CD14-positive monocyte (primary cell): ENCODE results near the gene SPI1. TPM values are rescaled to one million over a fixed set of nuclear protein-coding genes. Genes with fewer than 3 reads are reported as not detected.

Experiments used
- DNase-seq, 3 donors: peaks; one replicate each; pipeline ENCODE4 v3.0.0-alpha.2; 2011 to 2022
- H2AFZ ChIP-seq: 2 replicates; pipeline ENCODE4 v1.6.0; 2012; ENCODE audit warnings: mild to moderate bottlenecking, low read depth, low read length, inconsistent platforms; ENCODE audit not compliant: insufficient read depth, poor library complexity, severe bottlenecking
- H3K27ac ChIP-seq, 2 donors: 1 replicate in 1 of 2; 2 replicates in 1 of 2; pipeline ENCODE4 v1.5.1; 2012 to 2013; ENCODE audit warnings: low read length in 2 of 2, control low read depth in 1 of 2, inconsistent platforms in 1 of 2, low read depth in 1 of 2, mild to moderate bottlenecking in 1 of 2
- H3K27me3 ChIP-seq, 2 donors: one replicate each; pipeline versions ENCODE4 v1.6.0 to v1.6.1; 2011 to 2013; ENCODE audit warnings: low read length in 2 of 2; ENCODE audit not compliant: control insufficient read depth in 2 of 2, insufficient read depth in 2 of 2
- H3K36me3 ChIP-seq, 2 donors: replicated peaks in 1 of 2; 1 replicate in 1 of 2; 2 replicates in 1 of 2; pipeline versions ENCODE4 v1.5.1 to v1.6.1; 2012 to 2013; ENCODE audit warnings: low read length in 2 of 2, control low read depth in 1 of 2, inconsistent platforms in 1 of 2, mild to moderate bottlenecking in 1 of 2; ENCODE audit not compliant: insufficient read depth in 2 of 2, control insufficient read depth in 1 of 2
- H3K4me1 ChIP-seq, 2 donors: 1 replicate in 1 of 2; 2 replicates in 1 of 2; pipeline versions ENCODE4 v1.5.1 to v1.6.1; 2012 to 2013; ENCODE audit warnings: low read length in 2 of 2, control low read depth in 1 of 2, inconsistent platforms in 1 of 2, mild to moderate bottlenecking in 1 of 2, moderate library complexity in 1 of 2; ENCODE audit not compliant: insufficient read depth in 2 of 2, control insufficient read depth in 1 of 2
- H3K4me2 ChIP-seq: replicated peaks from 2 replicates; pipeline ENCODE3; 2012; ENCODE audit warnings: low read length, moderate library complexity, mild to moderate bottlenecking; ENCODE audit not compliant: poor library complexity, severe bottlenecking; ENCODE audit errors: extremely low read depth
- H3K4me3 ChIP-seq, 3 experiments: fragments of 200-600 bp in 1 of 3; sonication (generic) in 1 of 3; replicated peaks in 1 of 3; 1 replicate in 2 of 3; 2 replicates in 1 of 3; pipeline ENCODE4 v1.5.1; 2011 to 2013; ENCODE audit warnings: low read length in 3 of 3, mild to moderate bottlenecking in 3 of 3, control low read depth in 2 of 3, low read depth in 2 of 3, inconsistent platforms in 1 of 3, moderate library complexity in 1 of 3
- H3K79me2 ChIP-seq: 2 replicates; pipeline ENCODE4 v1.6.0; 2012; ENCODE audit warnings: mild to moderate bottlenecking, control low read depth, inconsistent platforms, low read length, moderate library complexity; ENCODE audit not compliant: insufficient read depth
- H3K9ac ChIP-seq: 2 replicates; pipeline ENCODE4 v1.6.0; 2017; ENCODE audit warnings: low read length, mild to moderate bottlenecking; ENCODE audit not compliant: insufficient read depth, poor library complexity, severe bottlenecking
- H3K9me3 ChIP-seq, 2 donors: replicated peaks in 1 of 2; 1 replicate in 1 of 2; 2 replicates in 1 of 2; pipeline versions ENCODE4 v1.5.1 to v1.6.1; 2012 to 2013; ENCODE audit warnings: low read length in 2 of 2, control low read depth in 1 of 2; ENCODE audit not compliant: control insufficient read depth in 1 of 2, insufficient read depth in 1 of 2
- H4K20me1 ChIP-seq: 2 replicates; pipeline ENCODE4 v1.6.0; 2012; ENCODE audit warnings: mild to moderate bottlenecking, low read length, control low read depth, moderate library complexity; ENCODE audit not compliant: insufficient read depth
- H3K27ac Mint-ChIP-seq, 7 donors: one replicate each; pipeline ENCODE4 v1.8.0; 2020; ENCODE audit warnings: mild to moderate bottlenecking in 7 of 7, mixed read lengths in 7 of 7, moderate library complexity in 6 of 7, inconsistent platforms in 2 of 7
- H3K27me3 Mint-ChIP-seq, 3 donors: one replicate each; pipeline ENCODE4 v1.8.0; 2021 to 2022; ENCODE audit warnings: low read depth in 3 of 3, mild to moderate bottlenecking in 3 of 3, mixed read lengths in 3 of 3, moderate library complexity in 3 of 3, inconsistent platforms in 1 of 3
- H3K36me3 Mint-ChIP-seq, 2 donors: one replicate each; pipeline ENCODE4 v1.8.0; 2020; ENCODE audit warnings: mixed read lengths in 2 of 2, inconsistent platforms in 1 of 2, mild to moderate bottlenecking in 1 of 2
- H3K4me1 Mint-ChIP-seq: one replicate; pipeline ENCODE4 v1.8.0; 2020; ENCODE audit warnings: mild to moderate bottlenecking, mixed read lengths
- H3K4me3 Mint-ChIP-seq, 2 donors: one replicate each; pipeline ENCODE4 v1.8.0; 2020; ENCODE audit warnings: mild to moderate bottlenecking in 2 of 2, mixed read lengths in 2 of 2, moderate library complexity in 1 of 2
- H3K9me3 Mint-ChIP-seq, 7 donors: one replicate each; pipeline ENCODE4 v1.8.0; 2020 to 2022; ENCODE audit warnings: mixed read lengths in 7 of 7, mild to moderate bottlenecking in 6 of 7, moderate library complexity in 6 of 7, inconsistent platforms in 2 of 7
- WGBS: methylation state at CpG from one replicate; pipeline ENCODE4 v1.1.5; 2013; ENCODE audit warnings: missing lambda C conversion rate; ENCODE audit not compliant: insufficient coverage; 5-methylcytosine and 5-hydroxymethylcytosine counted together
- intact Hi-C, 2 donors: fragments of 100-400 bp; cut with micrococcal nuclease; formaldehyde crosslinking; loops; one replicate each; pipeline versions ENCODE4 v1.15.0 to v1.15.1; 2023
- polyA plus RNA-seq, 3 donors: library from polyadenylated mRNA; depleted of rRNA in 1 of 3; unstranded in 2 of 3; stranded (reverse) in 1 of 3; fragments of 300-500 nt in 2 of 3; fragments of >200 nt in 1 of 3; fragmentation: Illumina TruSeq in 2 of 3; gene quantifications; 1 replicate in 2 of 3; 2 replicates in 1 of 3; pipeline ENCODE4 v1.2.3, GENCODE V29; 2012 to 2021
- TF ChIP-seq, protein P1 (sequence below): fragments of 200-600 bp; IDR thresholded peaks from one replicate; pipeline ENCODE4 v1.8.0; 2022; ENCODE audit warnings: antibody characterized with exemption, mild to moderate bottlenecking

Gene SPI1
- polyA plus RNA-seq, 3 donors, result 156 to 914 (median 223) TPM

GRCh38 chr11:47338396-47339241 lies 39.7 kb downstream of the SPI1 start:
- peaks cover 0 to 2% (median 0%) of the 10 kb centered on the region in 3 donors for H3K27me3 Mint-ChIP-seq
- H3K36me3 Mint-ChIP-seq, result peaks cover 41 to 55% of the 10 kb centered on the region in 2 donors
- no peak overlapping the region for H3K27ac Mint-ChIP-seq
- no peaks in the 10 kb centered on the region for H3K4me1 ChIP-seq
- no peak for DNase-seq
- no peak overlapping the region for H2AFZ ChIP-seq
- no peak overlapping the region for H3K4me2 ChIP-seq
- H3K79me2 ChIP-seq, result no peaks in the 10 kb centered on the region
- H3K36me3 ChIP-seq, result peaks cover 17 to 76% of the 10 kb centered on the region in 2 donors
- WGBS, result over 99% methylated on average over 24 of the region's 27 CpGs
- no peaks in the 10 kb centered on the region for H3K27me3 ChIP-seq
- no peak overlapping the region for H3K4me3 Mint-ChIP-seq
- no peak overlapping the region for H3K9ac ChIP-seq
- no peaks in the 10 kb centered on the region for H3K4me1 Mint-ChIP-seq
- no peak overlapping the region for H3K4me3 ChIP-seq
- peaks cover 0 to 3% (median 0%) of the 10 kb centered on the region in 7 donors for H3K9me3 Mint-ChIP-seq
- no peaks in the 10 kb centered on the region for H4K20me1 ChIP-seq
- H3K27ac ChIP-seq, result no peak overlapping the region
- intact Hi-C loops, result no loop called here
- no peaks in the 10 kb centered on the region for H3K9me3 ChIP-seq
- TF ChIP-seq, protein P1, sequence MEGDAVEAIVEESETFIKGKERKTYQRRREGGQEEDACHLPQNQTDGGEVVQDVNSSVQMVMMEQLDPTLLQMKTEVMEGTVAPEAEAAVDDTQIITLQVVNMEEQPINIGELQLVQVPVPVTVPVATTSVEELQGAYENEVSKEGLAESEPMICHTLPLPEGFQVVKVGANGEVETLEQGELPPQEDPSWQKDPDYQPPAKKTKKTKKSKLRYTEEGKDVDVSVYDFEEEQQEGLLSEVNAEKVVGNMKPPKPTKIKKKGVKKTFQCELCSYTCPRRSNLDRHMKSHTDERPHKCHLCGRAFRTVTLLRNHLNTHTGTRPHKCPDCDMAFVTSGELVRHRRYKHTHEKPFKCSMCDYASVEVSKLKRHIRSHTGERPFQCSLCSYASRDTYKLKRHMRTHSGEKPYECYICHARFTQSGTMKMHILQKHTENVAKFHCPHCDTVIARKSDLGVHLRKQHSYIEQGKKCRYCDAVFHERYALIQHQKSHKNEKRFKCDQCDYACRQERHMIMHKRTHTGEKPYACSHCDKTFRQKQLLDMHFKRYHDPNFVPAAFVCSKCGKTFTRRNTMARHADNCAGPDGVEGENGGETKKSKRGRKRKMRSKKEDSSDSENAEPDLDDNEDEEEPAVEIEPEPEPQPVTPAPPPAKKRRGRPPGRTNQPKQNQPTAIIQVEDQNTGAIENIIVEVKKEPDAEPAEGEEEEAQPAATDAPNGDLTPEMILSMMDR, result no peak

GRCh38 chr11:47337229-47337924 lies 41.0 kb downstream of the SPI1 start:
- TF ChIP-seq, protein P1, result no peak
- H3K9ac ChIP-seq, result no peak overlapping the region
- no peak overlapping the region for H3K4me3 ChIP-seq
- no peaks in the 10 kb centered on the region for H3K27me3 ChIP-seq
- DNase-seq, result no peak
- no peak overlapping the region for H3K4me2 ChIP-seq
- H3K9me3 ChIP-seq, result no peaks in the 10 kb centered on the region
- no peaks in the 10 kb centered on the region for H3K4me1 Mint-ChIP-seq
- peaks cover 0 to 3% (median 0%) of the 10 kb centered on the region in 7 donors for H3K9me3 Mint-ChIP-seq
- H4K20me1 ChIP-seq, result no peaks in the 10 kb centered on the region
- peaks cover 37 to 48% of the 10 kb centered on the region in 2 donors for H3K36me3 Mint-ChIP-seq
- WGBS, result 95% methylated on average over 26 of the region's 34 CpGs
- H3K27ac ChIP-seq, result no peak overlapping the region
- H3K27me3 Mint-ChIP-seq, result peaks cover 0 to 2% (median 0%) of the 10 kb centered on the region in 3 donors
- H3K36me3 ChIP-seq, result peaks cover 17 to 68% of the 10 kb centered on the region in 2 donors
- no peaks in the 10 kb centered on the region for H3K79me2 ChIP-seq
- no peak overlapping the region for H3K4me3 Mint-ChIP-seq
- H2AFZ ChIP-seq, result no peak overlapping the region
- intact Hi-C loops, result no loop called here
- H3K27ac Mint-ChIP-seq, result peak overlapping the region in 1 of 7 donors; percentile 51
- no peaks in the 10 kb centered on the region for H3K4me1 ChIP-seq
